GM12801 (cell line): ENCODE data around the gene SPRR1A.

Source experiments
- TF ChIP-seq, protein P1 (sequence below): IDR thresholded peaks from one replicate; pipeline ENCODE4 v1.5.1; 2011; ENCODE audit warnings: control low read depth; ENCODE audit not compliant: insufficient read length; ENCODE audit errors: extremely low read depth

SPRR1A gene

DNA sequence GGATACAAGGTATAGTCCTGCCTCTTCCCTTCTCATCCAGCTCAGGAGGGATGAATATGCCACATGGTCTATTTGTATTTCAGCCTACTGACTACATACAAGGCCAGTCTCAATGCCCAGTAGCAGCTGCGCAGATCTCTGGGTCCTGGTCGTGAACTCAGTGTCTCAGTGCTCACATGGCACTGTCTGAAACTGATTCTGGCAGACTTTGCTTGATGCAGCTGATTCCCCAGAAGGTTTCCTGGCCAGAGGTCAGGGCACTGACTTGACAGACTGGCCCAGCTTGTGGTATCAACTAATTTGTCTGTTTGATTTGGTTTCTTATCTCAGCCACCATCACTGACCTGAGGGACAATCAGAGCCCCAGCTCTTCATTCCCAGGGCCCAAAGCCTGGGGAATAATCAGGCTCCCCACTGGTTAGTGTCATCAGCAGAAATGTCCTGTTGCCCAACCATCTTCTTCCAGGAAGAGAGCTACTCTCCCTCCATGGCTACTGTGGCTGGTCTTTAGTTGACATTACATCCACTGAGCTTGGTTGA is 20.9 kb upstream of the SPRR1A start:
- TF ChIP-seq, protein P1, sequence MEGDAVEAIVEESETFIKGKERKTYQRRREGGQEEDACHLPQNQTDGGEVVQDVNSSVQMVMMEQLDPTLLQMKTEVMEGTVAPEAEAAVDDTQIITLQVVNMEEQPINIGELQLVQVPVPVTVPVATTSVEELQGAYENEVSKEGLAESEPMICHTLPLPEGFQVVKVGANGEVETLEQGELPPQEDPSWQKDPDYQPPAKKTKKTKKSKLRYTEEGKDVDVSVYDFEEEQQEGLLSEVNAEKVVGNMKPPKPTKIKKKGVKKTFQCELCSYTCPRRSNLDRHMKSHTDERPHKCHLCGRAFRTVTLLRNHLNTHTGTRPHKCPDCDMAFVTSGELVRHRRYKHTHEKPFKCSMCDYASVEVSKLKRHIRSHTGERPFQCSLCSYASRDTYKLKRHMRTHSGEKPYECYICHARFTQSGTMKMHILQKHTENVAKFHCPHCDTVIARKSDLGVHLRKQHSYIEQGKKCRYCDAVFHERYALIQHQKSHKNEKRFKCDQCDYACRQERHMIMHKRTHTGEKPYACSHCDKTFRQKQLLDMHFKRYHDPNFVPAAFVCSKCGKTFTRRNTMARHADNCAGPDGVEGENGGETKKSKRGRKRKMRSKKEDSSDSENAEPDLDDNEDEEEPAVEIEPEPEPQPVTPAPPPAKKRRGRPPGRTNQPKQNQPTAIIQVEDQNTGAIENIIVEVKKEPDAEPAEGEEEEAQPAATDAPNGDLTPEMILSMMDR: no peak

DNA sequence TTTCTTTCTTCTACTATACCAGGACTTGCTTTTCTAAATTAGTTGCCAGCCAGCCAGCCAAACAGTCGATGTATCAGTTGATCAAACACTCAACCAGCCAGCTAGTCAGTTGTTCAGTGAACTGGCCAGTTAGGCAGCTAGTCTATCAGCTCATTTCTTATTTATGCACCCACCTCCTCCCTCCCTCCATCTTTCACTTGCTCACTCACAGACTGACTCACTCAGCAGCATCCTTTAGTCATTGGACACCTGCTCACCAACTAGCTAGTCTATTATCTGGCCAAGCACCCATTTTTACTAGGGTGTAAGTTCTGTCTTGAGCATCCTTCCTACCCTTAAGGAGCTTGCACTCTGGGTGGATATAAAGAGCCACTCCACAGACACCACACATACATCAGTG is 19.3 kb upstream of the SPRR1A start:
- TF ChIP-seq, protein P1: no peak

DNA sequence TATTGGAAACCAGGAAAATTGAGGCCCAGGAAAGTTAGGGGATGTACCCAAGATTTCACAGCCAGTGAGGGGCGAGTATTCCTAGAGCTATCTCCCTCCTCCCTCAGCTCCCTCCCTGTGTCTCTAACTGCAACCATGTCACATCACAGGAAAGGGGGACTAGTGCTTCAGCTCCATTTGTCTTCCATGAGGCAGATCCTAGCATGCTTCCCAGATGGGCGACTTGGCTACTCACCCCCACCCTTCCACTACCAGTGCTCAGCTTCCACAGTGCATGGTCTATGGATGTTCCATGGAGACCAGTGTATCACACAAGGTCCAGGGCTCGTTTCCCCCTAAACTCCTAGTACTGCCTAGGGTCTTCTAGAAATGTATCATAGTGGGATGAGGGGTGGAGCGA is 18.0 kb upstream of the SPRR1A start:
- TF ChIP-seq, protein P1: no peak

DNA sequence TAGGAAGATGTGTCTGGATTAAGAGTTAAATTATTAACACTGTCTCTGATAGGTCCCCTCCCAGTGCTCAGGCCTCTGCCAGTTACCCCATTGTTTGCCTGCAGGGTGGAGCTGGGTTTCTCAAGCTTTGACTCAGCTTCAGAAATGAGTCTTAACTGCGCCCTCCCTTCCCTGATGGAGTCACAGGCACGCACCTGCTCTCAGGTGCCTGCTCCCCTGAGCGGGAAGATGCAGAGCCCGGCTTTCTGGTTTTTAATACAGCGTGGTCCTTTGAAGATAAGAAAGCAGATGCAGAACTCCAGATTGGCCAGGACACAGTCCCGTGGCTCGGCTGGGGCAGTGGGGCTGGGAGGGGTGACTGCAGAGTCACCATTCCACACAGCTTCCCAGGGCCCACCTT is 16.7 kb upstream of the SPRR1A start:
- TF ChIP-seq, protein P1: no peak

DNA sequence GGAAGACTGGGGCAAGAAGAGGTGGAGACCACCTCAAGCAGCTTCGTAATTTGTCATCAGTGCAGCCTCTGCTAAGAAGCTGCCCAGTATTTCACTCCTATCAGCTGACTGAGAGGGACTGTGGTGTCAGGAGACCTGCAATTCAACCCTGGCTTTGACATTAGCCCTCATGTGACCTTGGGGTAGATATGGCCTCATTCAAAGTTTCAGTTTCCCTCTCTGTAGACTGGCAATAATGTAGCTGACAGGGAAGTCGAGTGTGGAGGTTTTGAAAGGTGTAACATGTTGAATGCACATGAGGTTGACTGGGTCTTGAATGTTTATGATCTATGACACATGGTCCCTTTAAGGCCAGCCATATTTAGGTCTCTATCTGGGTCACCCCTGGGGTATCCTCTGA is 15.6 kb upstream of the SPRR1A start:
- TF ChIP-seq, protein P1: no peak

DNA sequence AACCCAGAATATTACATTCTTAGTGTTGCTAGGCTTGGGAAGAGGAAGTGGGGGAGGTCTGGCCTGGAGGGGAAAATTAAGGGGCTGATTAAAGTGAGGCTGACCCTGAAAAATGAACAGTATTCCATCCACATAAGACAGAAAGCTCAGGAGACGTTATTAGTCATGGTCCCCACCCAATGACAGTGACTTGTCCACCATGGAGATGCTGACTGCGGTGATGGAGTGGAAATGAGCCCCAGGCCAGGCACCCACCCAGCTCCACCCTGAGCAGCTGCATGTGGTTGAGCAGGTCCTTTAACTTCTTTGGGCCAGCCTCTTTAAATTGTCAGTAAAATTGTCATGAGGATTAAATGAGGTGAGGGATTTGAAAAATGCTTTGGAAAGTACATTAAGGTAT is 14.8 kb upstream of the SPRR1A start:
- TF ChIP-seq, protein P1: no peak

DNA sequence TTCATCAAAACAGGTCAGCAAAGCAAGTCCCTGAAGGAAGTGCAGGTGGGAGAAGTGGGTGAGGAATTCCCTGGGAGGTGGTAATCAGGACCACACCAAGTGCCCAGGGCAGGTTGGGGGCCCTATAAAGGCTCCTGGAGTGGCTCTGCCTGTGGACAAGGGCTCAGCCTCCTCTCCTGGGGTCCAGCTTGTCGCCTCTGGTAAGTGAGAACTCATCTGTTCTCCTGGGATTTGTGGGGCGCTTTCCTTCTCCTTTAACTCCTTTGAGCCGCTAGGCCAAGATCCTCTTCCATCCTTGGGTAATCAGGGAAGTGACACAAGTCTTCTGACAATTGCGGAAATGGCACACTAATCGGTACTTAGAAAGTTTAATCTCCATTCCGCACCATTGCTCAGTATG is 13.4 kb upstream of the SPRR1A start, which contains the start of gene SPRR4:
Gene SPRR4 (plus strand): TSS at position 154 of the 400 bp plus-strand sequence. CDS start 1,243 bp downstream, outside the sequence.
- TF ChIP-seq, protein P1: no peak
